IMR-90 (cell line): Measurements from ENCODE around the gene ZMIZ1. TPM values are rescaled to one million over a fixed set of nuclear protein-coding genes. Genes with fewer than 3 reads are reported as not detected.

ENCODE experiments used
- ATAC-seq: fragments of 200-7000 bp; cut with Tn5 transposase; 2 replicates; pipeline ENCODE4 v1.9.1; 2020; ENCODE audit warnings: low read depth, mild to moderate bottlenecking, moderate library complexity
- BruUV-seq: library from RNA; stranded (reverse); fragments of 400-500 nt; replicated peaks from 2 replicates; lab custom pipeline; 2021; lab: Mats Ljungman, UMichigan
- CTCF ChIA-PET: fragments of 300-600 bp; formaldehyde crosslinking; extraction: SDS; loops from one replicate; lab custom pipeline; 2021; ENCODE audit warnings: antibody characterized with exemption; lab: Yijun Ruan, JAX
- POLR2A ChIA-PET: fragments of 300-600 bp; sonication (Branson Sonifier 250); formaldehyde crosslinking; loops from one replicate; lab custom pipeline; 2022; ENCODE audit warnings: antibody characterized with exemption; ENCODE audit not compliant: unreplicated experiment; lab: Charles Lee
- DNase-seq: peaks from one replicate; pipeline ENCODE4 v3.0.0; 2013
- H2AFZ ChIP-seq: replicated peaks from 2 replicates; pipeline ENCODE3; 2013; ENCODE audit warnings: low read length, mild to moderate bottlenecking; ENCODE audit not compliant: poor library complexity
- H2AK5ac ChIP-seq: 2 replicates; pipeline ENCODE4 v1.6.1; 2013; ENCODE audit warnings: low read depth, low read length, inconsistent platforms
- H2AK9ac ChIP-seq: replicated peaks from 2 replicates; pipeline ENCODE3; 2013; ENCODE audit warnings: mild to moderate bottlenecking, low read depth, low read length, moderate library complexity; ENCODE audit not compliant: poor library complexity
- H2BK120ac ChIP-seq: 2 replicates; pipeline ENCODE4 v1.6.1; 2013; ENCODE audit warnings: low read depth, low read length, inconsistent platforms
- H2BK15ac ChIP-seq: 3 replicates; pipeline ENCODE4 v1.6.1; 2013; ENCODE audit warnings: low read depth, low read length, inconsistent platforms
- H2BK20ac ChIP-seq: 2 replicates; pipeline ENCODE4 v1.6.1; 2013; ENCODE audit warnings: low read depth, mild to moderate bottlenecking, inconsistent platforms, low read length, moderate library complexity
- H2BK5ac ChIP-seq: 2 replicates; pipeline ENCODE4 v1.6.1; 2013; ENCODE audit warnings: mild to moderate bottlenecking, low read depth, low read length, inconsistent platforms; ENCODE audit not compliant: poor library complexity, severe bottlenecking
- H3K14ac ChIP-seq: replicated peaks from 2 replicates; pipeline ENCODE4 v1.6.1; 2013; ENCODE audit warnings: low read depth, low read length, inconsistent platforms
- H3K18ac ChIP-seq: 2 replicates; pipeline ENCODE4 v1.6.1; 2013; ENCODE audit warnings: low read depth, low read length, control low read depth
- H3K23ac ChIP-seq: 2 replicates; pipeline ENCODE4 v1.6.1; 2013; ENCODE audit warnings: low read depth, low read length, inconsistent platforms
- H3K27ac ChIP-seq: 2 replicates; pipeline ENCODE4 v1.5.1; 2013; ENCODE audit warnings: mild to moderate bottlenecking, control low read depth, low read length; ENCODE audit not compliant: insufficient read depth
- H3K27me3 ChIP-seq: 2 replicates; pipeline ENCODE4 v1.6.1; 2013; ENCODE audit warnings: low read length; ENCODE audit not compliant: control insufficient read depth, insufficient read depth
- H3K36me3 ChIP-seq: 2 replicates; pipeline ENCODE4 v1.6.1; 2013; ENCODE audit warnings: low read length, mixed read lengths; ENCODE audit not compliant: control insufficient read depth, insufficient read depth
- H3K4ac ChIP-seq: 2 replicates; pipeline ENCODE4 v1.6.1; 2013; ENCODE audit warnings: low read depth, low read length, inconsistent platforms
- H3K4me1 ChIP-seq: 2 replicates; pipeline ENCODE4 v1.6.1; 2013; ENCODE audit warnings: low read length, mixed read lengths; ENCODE audit not compliant: control insufficient read depth, insufficient read depth
- H3K4me2 ChIP-seq: 2 replicates; pipeline ENCODE4 v1.6.1; 2013; ENCODE audit warnings: low read depth, mild to moderate bottlenecking, control low read depth, low read length, moderate library complexity
- H3K4me3 ChIP-seq: 2 replicates; pipeline ENCODE4 v1.5.1; 2013; ENCODE audit warnings: low read depth, mild to moderate bottlenecking, control low read depth, low read length, moderate library complexity; ENCODE audit not compliant: insufficient read depth
- H3K56ac ChIP-seq: 2 replicates; pipeline ENCODE4 v1.6.1; 2013; ENCODE audit warnings: low read length, inconsistent platforms; ENCODE audit not compliant: insufficient read depth; ENCODE audit errors: extremely low read depth
- H3K79me1 ChIP-seq, 2 experiments: 2 replicates each; pipeline ENCODE4 v1.6.1; 2013; ENCODE audit warnings: low read length in 2 of 2, inconsistent platforms in 1 of 2, low read depth in 1 of 2
- H3K9ac ChIP-seq: 2 replicates; pipeline ENCODE4 v1.6.1; 2013; ENCODE audit warnings: low read depth, low read length, control low read depth
- H3K9me1 ChIP-seq: 2 replicates; pipeline ENCODE4 v1.6.1; 2013; ENCODE audit warnings: low read length, inconsistent platforms; ENCODE audit not compliant: insufficient read depth
- H3K9me3 ChIP-seq: 2 replicates; pipeline ENCODE4 v1.6.1; 2013; ENCODE audit warnings: low read length; ENCODE audit not compliant: control insufficient read depth, insufficient read depth
- H4K20me1 ChIP-seq: 2 replicates; pipeline ENCODE4 v1.6.1; 2013; ENCODE audit warnings: low read length, inconsistent platforms; ENCODE audit not compliant: insufficient read depth
- H4K5ac ChIP-seq: 2 replicates; pipeline ENCODE4 v1.6.1; 2013; ENCODE audit warnings: mild to moderate bottlenecking, low read depth, low read length, control low read depth
- H4K8ac ChIP-seq, 2 experiments: 2 replicates each; pipeline ENCODE4 v1.6.1; 2013; ENCODE audit warnings: low read depth in 2 of 2, low read length in 2 of 2, control low read depth in 1 of 2, inconsistent platforms in 1 of 2
- H4K91ac ChIP-seq: 2 replicates; pipeline ENCODE4 v1.6.1; 2013; ENCODE audit warnings: low read depth, low read length, inconsistent platforms; ENCODE audit not compliant: insufficient read depth
- BHLHE40 ChIP-seq: fragments of 150-350 bp; IDR thresholded peaks from 2 replicates; pipeline ENCODE4 v1.6.1; 2016; ENCODE audit warnings: mild to moderate bottlenecking, low read depth, low read length
- CEBPB ChIP-seq: IDR thresholded peaks from 2 replicates; pipeline ENCODE4 v1.6.1; 2012; ENCODE audit warnings: low read depth, low read length, improper control_type of control experiment
- CHD1 ChIP-seq: IDR thresholded peaks from 2 replicates; pipeline ENCODE4 v1.6.1; 2012; ENCODE audit warnings: low read depth, low read length, improper control_type of control experiment
- ELK1 ChIP-seq: fragments of 150-350 bp; IDR thresholded peaks from 2 replicates; pipeline ENCODE4 v1.6.1; 2016; ENCODE audit warnings: low read depth, mild to moderate bottlenecking, low read length, moderate library complexity, borderline replicate concordance
- MAFK ChIP-seq: IDR thresholded peaks from 2 replicates; pipeline ENCODE4 v1.6.1; 2012; ENCODE audit warnings: low read depth, low read length, improper control_type of control experiment
- MAZ ChIP-seq: IDR thresholded peaks from 2 replicates; pipeline ENCODE4 v1.6.1; 2012; ENCODE audit warnings: low read depth, mild to moderate bottlenecking, low read length, improper control_type of control experiment, moderate library complexity, borderline replicate concordance
- NFE2L2 ChIP-seq: fragments of 150-350 bp; IDR thresholded peaks from 2 replicates; pipeline ENCODE4 v1.6.1; 2016; ENCODE audit warnings: low read depth, mild to moderate bottlenecking, low read length
- POLR2A ChIP-seq: IDR thresholded peaks from 2 replicates; pipeline ENCODE4 v1.6.1; 2012; ENCODE audit warnings: mild to moderate bottlenecking, low read depth, low read length
- RAD21 ChIP-seq: IDR thresholded peaks from 2 replicates; pipeline ENCODE4 v1.6.1; 2012; ENCODE audit warnings: low read length, improper control_type of control experiment
- RCOR1 ChIP-seq: IDR thresholded peaks from 2 replicates; pipeline ENCODE4 v1.6.1; 2012; ENCODE audit warnings: mild to moderate bottlenecking, low read length, improper control_type of control experiment; ENCODE audit not compliant: insufficient replicate concordance
- RFX5 ChIP-seq: IDR thresholded peaks from 2 replicates; pipeline ENCODE4 v1.8.0; 2012; ENCODE audit warnings: low read depth, mild to moderate bottlenecking, low read length, moderate library complexity
- SMC3 ChIP-seq: fragments of 150-350 bp; IDR thresholded peaks from 2 replicates; pipeline ENCODE4 v1.6.1; 2016; ENCODE audit warnings: low read depth, mild to moderate bottlenecking, antibody characterized with exemption, low read length, moderate library complexity
- USF2 ChIP-seq: fragments of 150-350 bp; IDR thresholded peaks from 2 replicates; pipeline ENCODE4 v1.6.1; 2017; ENCODE audit warnings: mild to moderate bottlenecking, antibody characterized with exemption, low read length, low read depth
- WGBS, 2 experiments: methylation state at CpG; one replicate each; pipeline versions ENCODE4 v1.1.5 to v1.1.7; 2013; ENCODE audit warnings: missing lambda C conversion rate in 2 of 2; ENCODE audit not compliant: insufficient read length in 1 of 2; ENCODE audit errors: extremely low coverage in 2 of 2; 5-methylcytosine and 5-hydroxymethylcytosine counted together
- dilution Hi-C: fragments of 300-500 bp; cut with HindIII; formaldehyde crosslinking; loops from one replicate; pipeline ENCODE4 v1.14.3; 2018; ENCODE audit warnings: low sequenced_read_pairs; ENCODE audit not compliant: unreplicated experiment
- in situ Hi-C: fragments of 300-500 bp; cut with MboI; formaldehyde crosslinking; loops from 3 replicates; pipeline ENCODE4 v1.14.3; 2019; ENCODE audit warnings: low sequenced_read_pairs, inconsistent platforms, mixed read lengths
- intact Hi-C: fragments of 100-400 bp; cut with micrococcal nuclease; formaldehyde crosslinking; loops from 2 replicates; pipeline ENCODE4 v1.10.0; 2022
- polyA plus RNA-seq, 3 experiments: library from polyadenylated mRNA; depleted of rRNA; stranded (reverse); fragments of >200 nt; gene quantifications; 2 replicates each; pipeline ENCODE4 v1.2.3, GENCODE V29; 2012; ENCODE audit warnings: low replicate concordance in 1 of 3
- total RNA-seq: library from RNA; depleted of rRNA; stranded (reverse); fragments of >200 nt; gene quantifications from 2 replicates; pipeline ENCODE4 v1.2.3, GENCODE V29; 2012

ZMIZ1 gene
- total and polyA plus RNA-seq, 2 of the 4 experiments (the other 2 are of a cell fraction) = 6.6 to 48.7 TPM

GRCh38 chr10:79147796-79148451, 79.2 kb downstream of the ZMIZ1 start:
- Histone ChIP-seq H3K14ac (peak overlapping the region; percentile 92), H3K9me3 (no peaks in the 10 kb centered on the region), H3K27ac (peak overlapping the region; percentile 96), H2BK120ac (peak overlapping the region; percentile 93), H4K8ac (peak overlapping the region in 1 of 2 experiments; percentile 58; a peak in 2 of 4 replicates), H4K91ac (peak overlapping the region; percentile 93), H3K4me1 (peaks cover 67% of the 10 kb centered on the region), H2AFZ (no peak overlapping the region), H2AK5ac (peak overlapping the region; percentile 97), H2BK20ac (peak overlapping the region; percentile 73; the same call in 1 of the 2 replicates), H3K9ac (no peak overlapping the region), H3K79me1 (peaks cover 31 to 97% of the 10 kb centered on the region in 2 experiments), H3K56ac (no peak overlapping the region), H3K4ac (peak overlapping the region; percentile 91), H4K20me1 (0 out of 2 replicates have a peak, but pooled peaks cover 11% of the 10 kb centered on the region), H3K18ac (no peak overlapping the region), H3K4me2 (no peak overlapping the region), H3K36me3 (peaks cover 45% of the 10 kb centered on the region), H3K9me1 (peaks cover 49% of the 10 kb centered on the region), H2AK9ac (peak overlapping the region; percentile 83), H2BK5ac (peak overlapping the region; percentile 99), H3K27me3 (no peaks in the 10 kb centered on the region), H3K23ac (peak overlapping the region; percentile 80; the same call in 1 of the 2 replicates), H3K4me3 (no peak overlapping the region), H4K5ac (no peak overlapping the region), H2BK15ac (no peak overlapping the region)
- no peak for ATAC-seq
- ChIA-PET POLR2A (no interaction called here), CTCF (interaction anchor here (1.2 kb wide), 1 partner anchor 9 kb away, joined by 5 read pairs; no protein-coding TSS in a partner anchor)
- in situ Hi-C loops = no loop called here
- no peak for TF ChIP-seq BHLHE40
- no peak for TF ChIP-seq POLR2A
- no peak for TF ChIP-seq USF2
- TF ChIP-seq RFX5 = no peak
- TF ChIP-seq CEBPB = no peak
- TF ChIP-seq SMC3 = no peak
- no peak for TF ChIP-seq MAFK
- no peak for TF ChIP-seq NFE2L2
- TF ChIP-seq CHD1 = no peak
- no peak for TF ChIP-seq RAD21
- no peak for TF ChIP-seq ELK1
- no peak for TF ChIP-seq MAZ
- no peak for TF ChIP-seq RCOR1
- no peak for DNase-seq
- dilution Hi-C loops = no loop called here
- intact Hi-C loops = no loop called here
- BruUV-seq = no TSS peak
- WGBS, 2 experiments = 80% methylated on average over 1 of the region's 7 CpGs; no CpG with 5 or more reads in 1 of the 2 experiments
